ENCODE data around the gene GPC6.

GRCh38 chr13:93776936-93777335 is 550.3 kb downstream of the GPC6 start:
- TF ChIP-seq POLR2A (IDR thresholded peaks at IDR 0.05) (no peak), CTCF (IDR thresholded peaks at IDR 0.05) (no peak)
